ENCODE measurements around the gene SHROOM4.

DNA sequence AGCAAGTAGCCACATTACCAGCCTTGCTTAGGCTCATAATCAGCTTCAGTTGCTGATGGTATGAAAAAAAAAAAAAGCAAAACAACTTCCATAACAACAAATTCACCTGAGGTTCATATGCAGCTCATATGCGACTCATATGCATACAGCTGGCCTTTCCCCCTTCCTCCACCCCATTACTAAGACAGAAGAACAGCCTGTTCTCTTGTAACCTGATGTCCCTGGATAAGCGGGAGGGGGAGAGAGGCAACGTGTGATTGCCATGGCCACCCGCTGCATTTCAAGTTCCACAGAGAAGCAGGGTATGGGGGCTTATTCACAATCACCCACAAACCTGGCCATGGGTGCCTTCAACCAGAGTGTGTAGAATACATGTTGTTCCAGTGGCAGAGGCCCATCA is 248.3 kb downstream of the SHROOM4 start:
- no peak for TF ChIP-seq CTCF (IDR thresholded peaks at IDR 0.05; ENCODE audit: low read depth, low read length, missing input control)
- TF ChIP-seq FOXA1 (IDR thresholded peaks at IDR 0.05) = no peak
- TF ChIP-seq, protein P1, sequence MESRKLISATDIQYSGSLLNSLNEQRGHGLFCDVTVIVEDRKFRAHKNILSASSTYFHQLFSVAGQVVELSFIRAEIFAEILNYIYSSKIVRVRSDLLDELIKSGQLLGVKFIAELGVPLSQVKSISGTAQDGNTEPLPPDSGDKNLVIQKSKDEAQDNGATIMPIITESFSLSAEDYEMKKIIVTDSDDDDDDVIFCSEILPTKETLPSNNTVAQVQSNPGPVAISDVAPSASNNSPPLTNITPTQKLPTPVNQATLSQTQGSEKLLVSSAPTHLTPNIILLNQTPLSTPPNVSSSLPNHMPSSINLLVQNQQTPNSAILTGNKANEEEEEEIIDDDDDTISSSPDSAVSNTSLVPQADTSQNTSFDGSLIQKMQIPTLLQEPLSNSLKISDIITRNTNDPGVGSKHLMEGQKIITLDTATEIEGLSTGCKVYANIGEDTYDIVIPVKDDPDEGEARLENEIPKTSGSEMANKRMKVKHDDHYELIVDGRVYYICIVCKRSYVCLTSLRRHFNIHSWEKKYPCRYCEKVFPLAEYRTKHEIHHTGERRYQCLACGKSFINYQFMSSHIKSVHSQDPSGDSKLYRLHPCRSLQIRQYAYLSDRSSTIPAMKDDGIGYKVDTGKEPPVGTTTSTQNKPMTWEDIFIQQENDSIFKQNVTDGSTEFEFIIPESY (IDR thresholded peaks at IDR 0.05) = no peak
- no peak for TF ChIP-seq GABPA (IDR thresholded peaks at IDR 0.05 in 1 of 2, conservative IDR thresholded peaks at IDR 0.05 in 1 of 2)
- no peak for TF ChIP-seq JUND (IDR thresholded peaks at IDR 0.05)
- TF ChIP-seq, protein P2, sequence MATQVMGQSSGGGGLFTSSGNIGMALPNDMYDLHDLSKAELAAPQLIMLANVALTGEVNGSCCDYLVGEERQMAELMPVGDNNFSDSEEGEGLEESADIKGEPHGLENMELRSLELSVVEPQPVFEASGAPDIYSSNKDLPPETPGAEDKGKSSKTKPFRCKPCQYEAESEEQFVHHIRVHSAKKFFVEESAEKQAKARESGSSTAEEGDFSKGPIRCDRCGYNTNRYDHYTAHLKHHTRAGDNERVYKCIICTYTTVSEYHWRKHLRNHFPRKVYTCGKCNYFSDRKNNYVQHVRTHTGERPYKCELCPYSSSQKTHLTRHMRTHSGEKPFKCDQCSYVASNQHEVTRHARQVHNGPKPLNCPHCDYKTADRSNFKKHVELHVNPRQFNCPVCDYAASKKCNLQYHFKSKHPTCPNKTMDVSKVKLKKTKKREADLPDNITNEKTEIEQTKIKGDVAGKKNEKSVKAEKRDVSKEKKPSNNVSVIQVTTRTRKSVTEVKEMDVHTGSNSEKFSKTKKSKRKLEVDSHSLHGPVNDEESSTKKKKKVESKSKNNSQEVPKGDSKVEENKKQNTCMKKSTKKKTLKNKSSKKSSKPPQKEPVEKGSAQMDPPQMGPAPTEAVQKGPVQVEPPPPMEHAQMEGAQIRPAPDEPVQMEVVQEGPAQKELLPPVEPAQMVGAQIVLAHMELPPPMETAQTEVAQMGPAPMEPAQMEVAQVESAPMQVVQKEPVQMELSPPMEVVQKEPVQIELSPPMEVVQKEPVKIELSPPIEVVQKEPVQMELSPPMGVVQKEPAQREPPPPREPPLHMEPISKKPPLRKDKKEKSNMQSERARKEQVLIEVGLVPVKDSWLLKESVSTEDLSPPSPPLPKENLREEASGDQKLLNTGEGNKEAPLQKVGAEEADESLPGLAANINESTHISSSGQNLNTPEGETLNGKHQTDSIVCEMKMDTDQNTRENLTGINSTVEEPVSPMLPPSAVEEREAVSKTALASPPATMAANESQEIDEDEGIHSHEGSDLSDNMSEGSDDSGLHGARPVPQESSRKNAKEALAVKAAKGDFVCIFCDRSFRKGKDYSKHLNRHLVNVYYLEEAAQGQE (IDR thresholded peaks at IDR 0.05) = no peak
- no peak for TF ChIP-seq ATF3 (IDR thresholded peaks at IDR 0.05)
- TF ChIP-seq RXRA (IDR thresholded peaks at IDR 0.05) = no peak
- no peak for TF ChIP-seq YY1 (IDR thresholded peaks at IDR 0.05)
- TF ChIP-seq, protein P3, sequence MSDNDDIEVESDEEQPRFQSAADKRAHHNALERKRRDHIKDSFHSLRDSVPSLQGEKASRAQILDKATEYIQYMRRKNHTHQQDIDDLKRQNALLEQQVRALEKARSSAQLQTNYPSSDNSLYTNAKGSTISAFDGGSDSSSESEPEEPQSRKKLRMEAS (IDR thresholded peaks at IDR 0.05) = no peak
- TF ChIP-seq TAF1 (conservative IDR thresholded peaks at IDR 0.05) = no peak

Measured in liver (tissue), 3 donors.